ENCODE results near the gene MZT1. TPM values are rescaled to one million over a fixed set of nuclear protein-coding genes. Genes with fewer than 3 reads are reported as not detected.

Gene MZT1
- total RNA-seq, 1 experiment from 2014 or later: 9.8 TPM

GRCh38 chr13:72694314-72694713 is 33.1 kb downstream of the MZT1 start:
- Histone ChIP-seq H3K9me3 (ENCODE audit: control insufficient read depth, insufficient read depth, low read depth, low read length) (no peaks in the 10 kb centered on the region), H3K4me3 (ENCODE audit: low read depth in 2 of 2, low read length in 2 of 2) (no peak overlapping the region), H3K36me3 (ENCODE audit: control insufficient read depth, insufficient read depth, low read length) (no peaks in the 10 kb centered on the region), H3K27ac (ENCODE audit: low read length) (no peak overlapping the region), H3K4me1 (ENCODE audit: control insufficient read depth, insufficient read depth, low read length) (no peaks in the 10 kb centered on the region), H3K27me3 (ENCODE audit: control insufficient read depth, insufficient read depth, low read length) (no peaks in the 10 kb centered on the region)
- ATAC-seq: no peak
- TF ChIP-seq SIN3A (IDR thresholded peaks at IDR 0.05; ENCODE audit: borderline replicate concordance, insufficient read depth, low read depth, low read length) (no peak), TCF7L2 (IDR thresholded peaks at IDR 0.05; ENCODE audit: low read depth, low read length) (no peak), REST (IDR thresholded peaks at IDR 0.05; ENCODE audit: insufficient read depth in 1 of 2, low read depth in 2 of 2, low read length in 1 of 2) (no peak), POLR2AphosphoS5 (IDR thresholded peaks at IDR 0.05; ENCODE audit: low read depth, low read length) (no peak), CTCF (IDR thresholded peaks at IDR 0.05) (no peak)
- BruUV-seq (replicated peaks): no TSS peak
- CTCF ChIA-PET: no interaction called here
- POLR2A ChIA-PET: no interaction called here
- intact Hi-C loops (cut with micrococcal nuclease; ENCODE audit: unreplicated experiment): no loop called here
- in situ Hi-C loops (cut with HindIII; ENCODE audit: low pct_unique_long_range_greater_than_20kb, low sequenced_read_pairs): no loop called here
- DNase-seq (ENCODE audit: low read depth, low spot score): no peak

- no peak for TF ChIP-seq REST (IDR thresholded peaks at IDR 0.05; ENCODE audit: insufficient read depth in 1 of 2, low read depth in 2 of 2, low read length in 1 of 2)
- TF ChIP-seq TCF7L2 (IDR thresholded peaks at IDR 0.05; ENCODE audit: low read depth, low read length): no peak
- no peak for TF ChIP-seq CTCF (IDR thresholded peaks at IDR 0.05)
- TF ChIP-seq POLR2AphosphoS5 (IDR thresholded peaks at IDR 0.05; ENCODE audit: low read depth, low read length): no peak
- no peak for TF ChIP-seq SIN3A (IDR thresholded peaks at IDR 0.05; ENCODE audit: borderline replicate concordance, insufficient read depth, low read depth, low read length)
- no TSS peak for BruUV-seq (replicated peaks)
- H3K27me3 ChIP-seq (ENCODE audit: control insufficient read depth, insufficient read depth, low read length): no peaks in the 10 kb centered on the region
- intact Hi-C loops (cut with micrococcal nuclease; ENCODE audit: unreplicated experiment): no loop called here
- ChIA-PET CTCF (no interaction called here), POLR2A (no interaction called here)
- no peaks in the 10 kb centered on the region for H3K9me3 ChIP-seq (ENCODE audit: control insufficient read depth, insufficient read depth, low read depth, low read length)
- H3K36me3 ChIP-seq (ENCODE audit: control insufficient read depth, insufficient read depth, low read length): no peaks in the 10 kb centered on the region
- H3K27ac ChIP-seq (ENCODE audit: low read length): no peak overlapping the region
- H3K4me1 ChIP-seq (ENCODE audit: control insufficient read depth, insufficient read depth, low read length): no peaks in the 10 kb centered on the region
- ATAC-seq (no peak), DNase-seq (ENCODE audit: low read depth, low spot score) (no peak)
- no peak overlapping the region for H3K4me3 ChIP-seq (ENCODE audit: low read depth in 2 of 2, low read length in 2 of 2)
- in situ Hi-C loops (cut with HindIII; ENCODE audit: low pct_unique_long_range_greater_than_20kb, low sequenced_read_pairs): no loop called here
Observed at GRCh38 chr13:72693832-72694231, 33.6 kb downstream of the MZT1 start.

Data from Panc1 (cell line).